A673 (cell line): ENCODE data around the gene DIP2C.

Source experiments
- EZH2 ChIP-seq: fragments of 200-600 bp; sonication (generic); IDR thresholded peaks from 2 replicates; pipeline ENCODE4 v1.6.1; 2017; ENCODE audit warnings: borderline replicate concordance, low read depth, mild to moderate bottlenecking, mixed read lengths, antibody characterized with exemption, low read length; ENCODE audit not compliant: poor library complexity, severe bottlenecking
- TF ChIP-seq, protein P1 (sequence below): fragments of 300-800, 200-600 bp; sonication (generic); conservative IDR thresholded peaks from 2 replicates; pipeline ENCODE4 v1.5.1; 2017; ENCODE audit warnings: low read depth, mild to moderate bottlenecking, antibody characterized with exemption, low read length, moderate library complexity, mixed read lengths

DNA sequence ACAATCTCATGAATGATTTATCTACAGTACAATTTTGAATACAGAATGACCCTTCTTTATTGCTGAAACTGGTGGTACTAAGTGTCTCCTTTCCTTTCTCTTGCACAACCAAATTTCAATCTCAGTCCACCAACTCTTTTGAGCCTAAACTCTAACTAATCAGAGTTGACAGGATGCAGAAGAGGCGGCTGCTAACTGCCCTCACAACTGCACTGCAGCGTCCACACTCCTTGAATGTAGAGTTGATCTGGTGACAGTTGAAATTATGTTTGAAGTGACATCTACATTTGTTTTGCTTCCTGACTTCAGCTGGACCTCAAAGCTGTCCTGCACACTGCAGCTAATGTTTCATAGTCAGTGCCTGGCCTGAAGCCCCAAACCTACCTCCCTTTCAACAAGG, 414.6 kb downstream of the DIP2C start:
- TF ChIP-seq, protein P1, sequence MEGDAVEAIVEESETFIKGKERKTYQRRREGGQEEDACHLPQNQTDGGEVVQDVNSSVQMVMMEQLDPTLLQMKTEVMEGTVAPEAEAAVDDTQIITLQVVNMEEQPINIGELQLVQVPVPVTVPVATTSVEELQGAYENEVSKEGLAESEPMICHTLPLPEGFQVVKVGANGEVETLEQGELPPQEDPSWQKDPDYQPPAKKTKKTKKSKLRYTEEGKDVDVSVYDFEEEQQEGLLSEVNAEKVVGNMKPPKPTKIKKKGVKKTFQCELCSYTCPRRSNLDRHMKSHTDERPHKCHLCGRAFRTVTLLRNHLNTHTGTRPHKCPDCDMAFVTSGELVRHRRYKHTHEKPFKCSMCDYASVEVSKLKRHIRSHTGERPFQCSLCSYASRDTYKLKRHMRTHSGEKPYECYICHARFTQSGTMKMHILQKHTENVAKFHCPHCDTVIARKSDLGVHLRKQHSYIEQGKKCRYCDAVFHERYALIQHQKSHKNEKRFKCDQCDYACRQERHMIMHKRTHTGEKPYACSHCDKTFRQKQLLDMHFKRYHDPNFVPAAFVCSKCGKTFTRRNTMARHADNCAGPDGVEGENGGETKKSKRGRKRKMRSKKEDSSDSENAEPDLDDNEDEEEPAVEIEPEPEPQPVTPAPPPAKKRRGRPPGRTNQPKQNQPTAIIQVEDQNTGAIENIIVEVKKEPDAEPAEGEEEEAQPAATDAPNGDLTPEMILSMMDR = no peak
- TF ChIP-seq EZH2 = no peak
